OCI-LY7 (cell line): ENCODE measurements around the gene CHMP1A. TPM values are rescaled to one million over a fixed set of nuclear protein-coding genes. Genes with fewer than 3 reads are reported as not detected.

ENCODE experiments used
- BruUV-seq: library from RNA; stranded (reverse); fragments of 400-500 nt; replicated peaks from 2 replicates; lab custom pipeline; 2021; lab: Mats Ljungman, UMichigan
- CTCF ChIA-PET: fragments of 300-600 bp; sonication (Branson Sonifier 250); formaldehyde crosslinking; loops from one replicate; lab custom pipeline; 2022; ENCODE audit warnings: antibody characterized with exemption; ENCODE audit not compliant: unreplicated experiment; lab: Charles Lee
- POLR2A ChIA-PET: fragments of 300-600 bp; sonication (Branson Sonifier 250); formaldehyde crosslinking; loops from one replicate; lab custom pipeline; 2022; ENCODE audit warnings: antibody characterized with exemption; lab: Charles Lee
- DNase-seq: peaks from one replicate; pipeline ENCODE4 v3.0.0-alpha.2; 2015; ENCODE audit warnings: low spot score
- H2AFZ ChIP-seq: fragments of 200-600 bp; sonication (generic), shearing (Covaris generic); 2 replicates; pipeline ENCODE4 v1.6.1; 2014; ENCODE audit warnings: mild to moderate bottlenecking, antibody characterized with exemption, low read length, moderate library complexity
- H3K27ac ChIP-seq: fragments of 200-600 bp; sonication (generic); 2 replicates; pipeline ENCODE4 v1.5.1; 2014; ENCODE audit warnings: mixed run types, low read depth, mild to moderate bottlenecking, moderate library complexity, low read length, inconsistent platforms; ENCODE audit not compliant: poor library complexity, severe bottlenecking
- H3K36me3 ChIP-seq: fragments of 200-600 bp; sonication (generic); 2 replicates; pipeline ENCODE4 v1.6.1; 2014; ENCODE audit warnings: mild to moderate bottlenecking, antibody characterized with exemption, low read length, moderate library complexity, mixed read lengths; ENCODE audit not compliant: insufficient read depth
- H3K4me1 ChIP-seq: fragments of 200-600 bp; sonication (generic); 2 replicates; pipeline ENCODE4 v1.5.1; 2014; ENCODE audit warnings: mild to moderate bottlenecking, low read length; ENCODE audit not compliant: insufficient read depth, poor library complexity, severe bottlenecking
- H3K4me2 ChIP-seq: fragments of 200-600 bp; sonication (generic); 2 replicates; pipeline ENCODE4 v1.6.1; 2014; ENCODE audit warnings: mild to moderate bottlenecking, low read length
- H3K4me3 ChIP-seq: fragments of 200-600 bp; sonication (generic); 2 replicates; pipeline ENCODE4 v1.5.1; 2014; ENCODE audit warnings: mild to moderate bottlenecking, low read depth, low read length; ENCODE audit not compliant: poor library complexity, severe bottlenecking
- H3K79me2 ChIP-seq: fragments of 200-600 bp; sonication (generic); 2 replicates; pipeline ENCODE4 v1.6.1; 2016; ENCODE audit warnings: low read depth, mild to moderate bottlenecking, low read length, moderate library complexity, mixed read lengths; ENCODE audit not compliant: insufficient read depth
- H3K9me2 ChIP-seq: fragments of 200-600 bp; sonication (generic); 2 replicates; pipeline ENCODE4 v1.6.1; 2016; ENCODE audit warnings: mild to moderate bottlenecking, low read length, mixed read lengths; ENCODE audit not compliant: insufficient read depth
- H3K9me3 ChIP-seq: fragments of 200-600 bp; sonication (generic); 2 replicates; pipeline ENCODE4 v1.6.1; 2014; ENCODE audit warnings: mild to moderate bottlenecking, mixed run types, low read length, mixed read lengths
- H4K20me1 ChIP-seq: fragments of 200-600 bp; sonication (generic); 2 replicates; pipeline ENCODE4 v1.6.1; 2014; ENCODE audit warnings: mild to moderate bottlenecking, antibody characterized with exemption, low read length, moderate library complexity, mixed read lengths; ENCODE audit not compliant: insufficient read depth
- EZH2phosphoT487 ChIP-seq: fragments of 200-600 bp; sonication (generic); IDR thresholded peaks from 2 replicates; pipeline ENCODE4 v1.6.1; 2018; ENCODE audit warnings: low read depth, borderline replicate concordance, mild to moderate bottlenecking, mixed run types, antibody characterized with exemption, low read length, moderate library complexity, mixed read lengths
- intact Hi-C: fragments of 100-400 bp; cut with micrococcal nuclease; formaldehyde crosslinking; loops from one replicate; pipeline ENCODE4 v1.10.0; 2022; ENCODE audit not compliant: unreplicated experiment
- total RNA-seq, 2 experiments: library from RNA; depleted of rRNA in 1 of 2; stranded (reverse); fragments of >200 nt in 1 of 2; shearing (Covaris generic) in 1 of 2; gene quantifications; 2 replicates each; pipeline ENCODE4 v1.2.3, GENCODE V29; 2014 to 2022
- TF ChIP-seq, protein P1 (sequence below): fragments of 200-600 bp; sonication (generic); conservative IDR thresholded peaks from 2 replicates; pipeline ENCODE4 v1.5.1; 2014; ENCODE audit warnings: mild to moderate bottlenecking, antibody characterized with exemption, low read length, moderate library complexity, mixed read lengths

CHMP1A gene
- total RNA-seq, 2 experiments from 2014 or later = 53.1 to 76.2 TPM

DNA sequence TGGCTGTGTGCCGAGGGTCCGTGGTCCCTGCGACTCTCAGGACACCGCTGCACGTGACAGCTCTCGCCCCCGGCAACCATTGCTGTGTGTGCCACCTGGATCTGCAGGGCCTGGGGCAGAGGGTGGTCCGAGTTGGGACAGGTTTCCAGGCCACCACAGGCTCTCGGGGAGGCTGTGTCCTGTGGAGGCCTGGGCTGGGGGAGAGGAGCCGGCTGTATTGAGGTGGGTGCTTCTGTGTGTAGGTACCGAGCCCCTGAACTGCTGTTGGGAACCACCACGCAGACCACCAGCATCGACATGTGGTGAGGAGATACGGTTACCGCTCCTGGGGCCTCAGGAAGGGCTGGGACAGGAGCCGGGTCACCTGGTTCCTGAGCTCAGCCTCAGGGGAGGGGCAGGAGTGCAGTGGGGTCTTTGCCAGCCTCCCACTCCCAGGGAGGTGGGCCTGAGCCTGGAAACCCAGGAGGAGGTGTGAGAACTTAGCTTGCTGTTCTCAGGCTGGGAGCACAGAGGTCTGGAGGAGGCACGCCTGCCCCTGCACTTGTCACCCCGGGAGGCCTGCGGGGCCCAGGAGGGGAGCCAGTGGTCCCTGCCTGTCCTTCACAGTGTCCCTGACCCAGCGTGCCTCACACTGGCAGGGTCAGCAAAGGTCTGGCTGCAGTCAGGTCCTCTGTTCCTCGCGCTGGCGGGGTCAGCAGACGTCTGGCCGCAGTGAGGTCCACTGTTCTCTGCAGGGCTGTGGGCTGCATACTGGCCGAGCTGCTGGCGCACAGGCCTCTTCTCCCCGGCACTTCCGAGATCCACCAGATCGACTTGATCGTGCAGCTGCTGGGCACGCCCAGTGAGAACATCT lies 36.6 kb upstream of the CHMP1A start:
- POLR2A ChIA-PET = no interaction called here
- no peaks in the 10 kb centered on the region for H4K20me1 ChIP-seq

DNA sequence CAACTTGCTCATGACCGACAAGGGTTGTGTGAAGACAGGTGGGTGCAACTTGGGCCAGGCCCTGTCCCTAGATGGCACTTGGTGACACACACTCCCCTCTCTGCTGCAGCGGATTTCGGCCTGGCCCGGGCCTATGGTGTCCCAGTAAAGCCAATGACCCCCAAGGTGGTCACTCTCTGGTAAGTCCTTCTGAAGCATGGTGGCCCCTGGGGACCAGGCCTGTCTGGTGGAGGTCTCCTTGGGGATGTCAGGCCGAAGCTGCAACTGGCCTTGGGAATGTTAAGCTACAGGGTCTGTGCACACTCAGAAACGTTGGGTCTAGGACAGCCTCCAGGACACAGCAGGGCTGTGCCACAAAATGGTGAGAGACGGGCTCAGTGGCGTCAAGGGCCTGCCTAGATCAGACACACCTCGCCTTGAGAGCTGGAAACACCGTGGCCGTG lies 35.8 kb upstream of the CHMP1A start:
- ChIA-PET POLR2A (no interaction called here), CTCF (no interaction called here)
- H4K20me1 ChIP-seq = no peaks in the 10 kb centered on the region
- H3K4me3 ChIP-seq = no peak overlapping the region
- no peak for DNase-seq
- H3K4me1 ChIP-seq = peaks cover 12% of the 10 kb centered on the region
- H3K4me2 ChIP-seq = no peak overlapping the region
- no TSS peak for BruUV-seq
- H3K79me2 ChIP-seq = peaks cover 11% of the 10 kb centered on the region; the same call in 1 of the 2 replicates
- H3K27ac ChIP-seq = no peak overlapping the region
- H3K9me2 ChIP-seq = no peaks in the 10 kb centered on the region
- no peaks in the 10 kb centered on the region for H3K9me3 ChIP-seq
- TF ChIP-seq EZH2phosphoT487 = no peak
- TF ChIP-seq, protein P1, sequence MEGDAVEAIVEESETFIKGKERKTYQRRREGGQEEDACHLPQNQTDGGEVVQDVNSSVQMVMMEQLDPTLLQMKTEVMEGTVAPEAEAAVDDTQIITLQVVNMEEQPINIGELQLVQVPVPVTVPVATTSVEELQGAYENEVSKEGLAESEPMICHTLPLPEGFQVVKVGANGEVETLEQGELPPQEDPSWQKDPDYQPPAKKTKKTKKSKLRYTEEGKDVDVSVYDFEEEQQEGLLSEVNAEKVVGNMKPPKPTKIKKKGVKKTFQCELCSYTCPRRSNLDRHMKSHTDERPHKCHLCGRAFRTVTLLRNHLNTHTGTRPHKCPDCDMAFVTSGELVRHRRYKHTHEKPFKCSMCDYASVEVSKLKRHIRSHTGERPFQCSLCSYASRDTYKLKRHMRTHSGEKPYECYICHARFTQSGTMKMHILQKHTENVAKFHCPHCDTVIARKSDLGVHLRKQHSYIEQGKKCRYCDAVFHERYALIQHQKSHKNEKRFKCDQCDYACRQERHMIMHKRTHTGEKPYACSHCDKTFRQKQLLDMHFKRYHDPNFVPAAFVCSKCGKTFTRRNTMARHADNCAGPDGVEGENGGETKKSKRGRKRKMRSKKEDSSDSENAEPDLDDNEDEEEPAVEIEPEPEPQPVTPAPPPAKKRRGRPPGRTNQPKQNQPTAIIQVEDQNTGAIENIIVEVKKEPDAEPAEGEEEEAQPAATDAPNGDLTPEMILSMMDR = no peak
- H3K36me3 ChIP-seq = peaks cover 80% of the 10 kb centered on the region
- intact Hi-C loops = no loop called here
- H2AFZ ChIP-seq = no peak overlapping the region

More for the DNA sequence above, 36.6 kb upstream of the CHMP1A start:
- Histone ChIP-seq H2AFZ (no peak overlapping the region), H3K4me3 (no peak overlapping the region), H3K9me2 (no peaks in the 10 kb centered on the region), H3K4me1 (peaks cover 10% of the 10 kb centered on the region), H3K79me2 (peaks cover 4% of the 10 kb centered on the region; the same call in 1 of the 2 replicates), H3K9me3 (no peaks in the 10 kb centered on the region), H3K36me3 (peaks cover 77% of the 10 kb centered on the region), H3K27ac (no peak overlapping the region), H3K4me2 (no peak overlapping the region)
- TF ChIP-seq, protein P1 = no peak
- no peak for TF ChIP-seq EZH2phosphoT487
- CTCF ChIA-PET = no interaction called here
- intact Hi-C loops = no loop called here
- BruUV-seq = no TSS peak
- no peak for DNase-seq
